SK-N-SH (cell line): ENCODE results near the gene CELSR1. TPM values are rescaled to one million over a fixed set of nuclear protein-coding genes. Genes with fewer than 3 reads are reported as not detected.

Experiments
- CTCF ChIA-PET: fragments of 300-600, 350-600 bp; formaldehyde crosslinking; extraction: SDS; loops from one replicate; lab custom pipeline; 2021; lab: Yijun Ruan, JAX
- POLR2A ChIA-PET: fragments of 350-600 bp; sonication (Branson Sonifier 250); formaldehyde crosslinking; extraction: SDS; loops from one replicate; lab custom pipeline; 2020; ENCODE audit warnings: antibody characterized with exemption, inconsistent platforms; lab: Yijun Ruan, JAX
- DNase-seq: peaks from one replicate; pipeline ENCODE4 v3.0.0; 2012
- H2AFZ ChIP-seq: fragments of 200-600 bp; sonication (generic); 2 replicates; pipeline ENCODE4 v1.8.1; 2016; ENCODE audit warnings: antibody characterized with exemption, mild to moderate bottlenecking, low read depth
- H3F3A ChIP-seq: fragments of 200-600 bp; sonication (generic); replicated peaks from 2 replicates; pipeline ENCODE3; 2016; ENCODE audit warnings: antibody characterized with exemption, mild to moderate bottlenecking; ENCODE audit not compliant: insufficient read depth
- H3K27ac ChIP-seq, 2 experiments: fragments of 200-500 bp in 1 of 2; fragments of 200-600 bp in 1 of 2; sonication (Bioruptor generic) in 1 of 2; sonication (generic), shearing (Covaris generic) in 1 of 2; 2 replicates each; pipeline versions ENCODE4 v1.5.1 to v1.6.1; 2014 to 2016; ENCODE audit warnings: low read depth in 2 of 2, inconsistent platforms in 1 of 2, low read length in 1 of 2, mild to moderate bottlenecking in 1 of 2, mixed read lengths in 1 of 2
- H3K27me3 ChIP-seq: fragments of 200-600 bp; sonication (generic), shearing (Covaris generic); 2 replicates; pipeline ENCODE4 v1.6.1; 2016; ENCODE audit warnings: mixed run types; ENCODE audit not compliant: insufficient read depth
- H3K36me3 ChIP-seq, 2 experiments: fragments of 200-500 bp in 1 of 2; fragments of 200-600 bp in 1 of 2; sonication (Bioruptor generic) in 1 of 2; sonication (generic) in 1 of 2; replicated peaks in 1 of 2; 2 replicates each; pipeline versions ENCODE3 to v1.5.1; 2014 to 2016; ENCODE audit warnings: low read length in 1 of 2, mild to moderate bottlenecking in 1 of 2; ENCODE audit not compliant: insufficient read depth in 2 of 2, control insufficient read depth in 1 of 2
- H3K4me1 ChIP-seq, 2 experiments: fragments of 200-500 bp in 1 of 2; fragments of 200-600 bp in 1 of 2; sonication (Bioruptor generic) in 1 of 2; sonication (generic), shearing (Covaris generic) in 1 of 2; 2 replicates each; pipeline versions ENCODE4 v1.5.1 to v1.6.1; 2014 to 2016; ENCODE audit warnings: low read depth in 1 of 2, low read length in 1 of 2, mixed run types in 1 of 2; ENCODE audit not compliant: insufficient read depth in 2 of 2, control insufficient read depth in 1 of 2
- H3K4me2 ChIP-seq: fragments of 200-600 bp; sonication (generic), shearing (Covaris generic); 2 replicates; pipeline ENCODE4 v1.6.1; 2017; ENCODE audit warnings: mixed run types
- H3K4me3 ChIP-seq, 2 experiments: fragments of 200-500 bp in 1 of 2; fragments of 200-600 bp in 1 of 2; sonication (Bioruptor generic) in 1 of 2; sonication (generic), shearing (Covaris generic) in 1 of 2; 2 replicates each; pipeline versions ENCODE4 v1.5.1 to v1.8.1; 2014 to 2016; ENCODE audit warnings: low read depth in 2 of 2, inconsistent platforms in 1 of 2, low read length in 1 of 2, mild to moderate bottlenecking in 1 of 2, mixed read lengths in 1 of 2, moderate library complexity in 1 of 2
- H3K79me2 ChIP-seq: fragments of 200-600 bp; sonication (generic); 2 replicates; pipeline ENCODE4 v1.8.1; 2017; ENCODE audit warnings: mild to moderate bottlenecking; ENCODE audit not compliant: insufficient read depth
- H3K9ac ChIP-seq: fragments of 200-600 bp; sonication (generic); 2 replicates; pipeline ENCODE4 v1.6.1; 2017; ENCODE audit warnings: mixed run types
- H3K9me2 ChIP-seq: fragments of 200-600 bp; sonication (generic); 2 replicates; pipeline ENCODE4 v1.6.1; 2017; ENCODE audit warnings: mixed run types
- H3K9me3 ChIP-seq: fragments of 200-600 bp; sonication (generic); 2 replicates; pipeline ENCODE4 v1.6.1; 2017; ENCODE audit warnings: mixed run types, mild to moderate bottlenecking, moderate library complexity
- H4K20me1 ChIP-seq: fragments of 200-600 bp; sonication (generic); 2 replicates; pipeline ENCODE4 v1.6.1; 2017; ENCODE audit warnings: mild to moderate bottlenecking, mixed run types; ENCODE audit not compliant: insufficient read depth
- CHD2 ChIP-seq: fragments of 150-350 bp; IDR thresholded peaks from 2 replicates; pipeline ENCODE4 v1.6.1; 2018; ENCODE audit warnings: low read length; ENCODE audit not compliant: partially characterized antibody
- EZH2phosphoT487 ChIP-seq: fragments of 200-600 bp; sonication (generic); IDR thresholded peaks from 2 replicates; pipeline ENCODE4 v1.6.1; 2017; ENCODE audit warnings: low read depth, mixed run types, mild to moderate bottlenecking, antibody characterized with exemption, moderate library complexity, borderline replicate concordance
- MXI1 ChIP-seq: IDR thresholded peaks from 2 replicates; pipeline ENCODE4 v1.6.1; 2012; ENCODE audit warnings: mild to moderate bottlenecking, low read depth, low read length, improper control_type of control experiment
- POLR2AphosphoS5 ChIP-seq: IDR thresholded peaks from 2 replicates; pipeline ENCODE4 v1.6.1; 2012; ENCODE audit warnings: low read depth, low read length
- RCOR1 ChIP-seq: fragments of 150-350 bp; IDR thresholded peaks from 2 replicates; pipeline ENCODE4 v1.6.1; 2017; ENCODE audit warnings: antibody characterized with exemption, low read length
- RFX5 ChIP-seq: IDR thresholded peaks from 2 replicates; pipeline ENCODE4 v1.6.1; 2012; ENCODE audit warnings: mild to moderate bottlenecking, improper control_type of control experiment, low read length
- RXRA ChIP-seq: IDR thresholded peaks from 2 replicates; pipeline ENCODE4 v1.4.0; 2012; ENCODE audit warnings: low read depth, mild to moderate bottlenecking, borderline replicate concordance
- SMC3 ChIP-seq: IDR thresholded peaks from 2 replicates; pipeline ENCODE4 v1.6.1; 2012; ENCODE audit warnings: low read depth, low read length, improper control_type of control experiment
- TAF1 ChIP-seq: IDR thresholded peaks from 2 replicates; pipeline ENCODE4 v1.6.1; 2012; ENCODE audit warnings: low read depth, mild to moderate bottlenecking, low read length, moderate library complexity, borderline replicate concordance
- YY1 ChIP-seq: IDR thresholded peaks from 2 replicates; pipeline ENCODE4 v1.4.0; 2012; ENCODE audit warnings: low read depth, mild to moderate bottlenecking
- WGBS: methylation state at CpG from one replicate; pipeline ENCODE4 v1.1.6; 2017; ENCODE audit warnings: low lambda C conversion rate; 5-methylcytosine and 5-hydroxymethylcytosine counted together
- polyA plus RNA-seq, 3 experiments: library from polyadenylated mRNA; depleted of rRNA; stranded (reverse); fragments of >200 nt; gene quantifications; 2 replicates each; pipeline ENCODE4 v1.2.3, GENCODE V29; 2012
- TF ChIP-seq, protein P1 (sequence below): fragments of 200-600 bp; sonication (generic); IDR thresholded peaks from 2 replicates; pipeline ENCODE4 v1.6.1; 2017; ENCODE audit warnings: antibody characterized with exemption, mild to moderate bottlenecking, moderate library complexity
- TF ChIP-seq, protein P2 (sequence below): IDR thresholded peaks from 2 replicates; pipeline ENCODE4; 2012
- TF ChIP-seq, protein P3 (sequence below): fragments of 150-350 bp; IDR thresholded peaks from 2 replicates; pipeline ENCODE4 v1.6.1; 2017; ENCODE audit warnings: antibody characterized with exemption, low read length, low read depth, borderline replicate concordance

CELSR1 gene
- polyA plus RNA-seq, 1 of the 3 experiments (the other 2 are of a cell fraction) = 5.0 TPM

DNA sequence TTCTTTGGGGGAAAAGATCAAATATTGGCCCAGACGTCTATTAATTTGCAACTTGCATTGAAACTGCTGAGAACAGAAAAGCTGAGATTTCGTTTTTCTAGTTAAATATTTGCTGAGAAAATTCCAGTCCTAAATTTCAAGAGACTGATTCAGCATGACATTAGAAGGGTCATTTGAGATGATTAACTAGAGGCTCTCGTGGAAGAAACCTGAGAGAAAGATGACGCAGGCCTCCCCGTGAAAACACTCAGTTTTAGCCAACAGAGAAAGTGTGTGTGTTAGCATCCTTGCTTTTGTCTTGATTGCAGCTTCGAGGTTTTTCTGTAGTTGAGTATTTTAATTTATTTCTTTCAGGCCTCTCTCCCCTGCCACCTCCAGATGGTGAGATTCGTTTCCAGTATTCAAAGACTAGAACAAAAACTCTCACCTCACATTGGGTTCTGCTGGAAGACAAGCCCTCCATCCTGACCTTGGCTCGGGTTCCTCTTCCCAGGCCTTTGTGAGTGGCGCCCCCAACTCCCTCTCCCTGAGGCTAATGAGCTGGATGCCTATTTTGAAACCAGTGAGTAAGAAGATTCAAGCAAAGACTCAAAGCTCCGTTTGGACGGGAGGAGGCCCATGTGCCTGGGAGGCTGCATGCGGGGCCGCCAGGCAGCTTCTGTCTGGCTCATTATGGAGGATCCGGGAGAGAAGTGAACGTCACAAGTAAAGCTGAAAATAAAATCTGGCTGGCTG, 52.4 kb downstream of the CELSR1 start:
- TF ChIP-seq, protein P1, sequence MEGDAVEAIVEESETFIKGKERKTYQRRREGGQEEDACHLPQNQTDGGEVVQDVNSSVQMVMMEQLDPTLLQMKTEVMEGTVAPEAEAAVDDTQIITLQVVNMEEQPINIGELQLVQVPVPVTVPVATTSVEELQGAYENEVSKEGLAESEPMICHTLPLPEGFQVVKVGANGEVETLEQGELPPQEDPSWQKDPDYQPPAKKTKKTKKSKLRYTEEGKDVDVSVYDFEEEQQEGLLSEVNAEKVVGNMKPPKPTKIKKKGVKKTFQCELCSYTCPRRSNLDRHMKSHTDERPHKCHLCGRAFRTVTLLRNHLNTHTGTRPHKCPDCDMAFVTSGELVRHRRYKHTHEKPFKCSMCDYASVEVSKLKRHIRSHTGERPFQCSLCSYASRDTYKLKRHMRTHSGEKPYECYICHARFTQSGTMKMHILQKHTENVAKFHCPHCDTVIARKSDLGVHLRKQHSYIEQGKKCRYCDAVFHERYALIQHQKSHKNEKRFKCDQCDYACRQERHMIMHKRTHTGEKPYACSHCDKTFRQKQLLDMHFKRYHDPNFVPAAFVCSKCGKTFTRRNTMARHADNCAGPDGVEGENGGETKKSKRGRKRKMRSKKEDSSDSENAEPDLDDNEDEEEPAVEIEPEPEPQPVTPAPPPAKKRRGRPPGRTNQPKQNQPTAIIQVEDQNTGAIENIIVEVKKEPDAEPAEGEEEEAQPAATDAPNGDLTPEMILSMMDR = no peak
- TF ChIP-seq YY1 (no peak), RFX5 (no peak), TAF1 (no peak), RXRA (no peak)
- Histone ChIP-seq H2AFZ (no peak overlapping the region), H3K4me1 (no peaks in the 10 kb centered on the region), H3F3A (no peaks in the 10 kb centered on the region), H3K79me2 (no peaks in the 10 kb centered on the region), H3K4me3 (no peak overlapping the region), H3K4me2 (no peak overlapping the region), H3K9me3 (no peaks in the 10 kb centered on the region), H3K9ac (no peak overlapping the region), H4K20me1 (no peaks in the 10 kb centered on the region), H3K36me3 (no peaks in the 10 kb centered on the region), H3K9me2 (no peaks in the 10 kb centered on the region), H3K27me3 (0 out of 2 replicates have a peak, but pooled peaks cover 3% of the 10 kb centered on the region), H3K27ac (no peak overlapping the region)
- WGBS = 63% methylated on average over 15 of the region's 15 CpGs
- ChIA-PET CTCF (interaction anchor here (0.7 to 1.9 kb wide), 2 partner anchors 57 to 58 kb away, joined by 3 to 5 read pairs; no protein-coding TSS in a partner anchor), POLR2A (no interaction called here)
- DNase-seq = no peak

DNA sequence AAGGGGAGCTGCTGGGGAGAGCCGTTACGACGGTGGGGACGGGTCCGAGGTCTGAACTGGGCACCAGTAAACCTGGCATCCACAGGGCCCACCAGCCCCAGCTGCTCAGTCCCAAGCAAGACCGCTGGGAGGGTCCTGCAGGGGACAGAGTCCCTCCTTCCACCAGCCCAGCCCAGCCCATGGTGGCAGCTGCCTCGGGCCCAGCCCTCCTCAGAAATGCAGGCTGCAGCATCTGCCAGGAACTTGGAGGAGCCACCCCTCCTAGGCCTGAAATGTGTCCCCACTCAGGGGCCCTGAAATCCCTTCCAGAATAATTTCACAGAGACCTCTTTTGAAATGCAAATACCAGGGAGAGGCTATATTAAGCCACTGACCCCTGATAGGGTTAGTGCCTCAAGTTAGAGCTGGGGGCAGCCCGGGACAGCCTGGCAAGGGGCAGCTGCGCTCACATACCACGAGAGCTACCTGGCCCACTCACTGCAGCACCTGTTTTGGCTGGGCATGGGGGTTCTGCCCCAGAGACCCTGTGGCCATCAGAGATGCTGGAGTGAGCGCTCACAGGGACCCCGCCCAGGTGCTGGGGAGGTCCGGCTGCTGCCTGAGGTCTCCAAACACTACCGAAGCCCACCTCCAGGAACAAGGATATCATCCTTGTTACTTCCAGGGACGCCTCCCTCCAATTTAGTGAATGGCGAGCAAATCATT, 53.1 kb downstream of the CELSR1 start:
- ChIA-PET CTCF (interaction anchor here (1.9 kb wide), 1 partner anchor 58 kb away, joined by 5 read pairs; no protein-coding TSS in a partner anchor), POLR2A (no interaction called here)
- H3F3A ChIP-seq = no peaks in the 10 kb centered on the region
- no peaks in the 10 kb centered on the region for H4K20me1 ChIP-seq
- H3K36me3 ChIP-seq = no peaks in the 10 kb centered on the region
- H3K4me2 ChIP-seq = no peak overlapping the region
- no peaks in the 10 kb centered on the region for H3K9me2 ChIP-seq
- no peaks in the 10 kb centered on the region for H3K9me3 ChIP-seq
- 70% methylated on average over 5 of the region's 16 CpGs for WGBS
- no peak overlapping the region for H3K27ac ChIP-seq
- H3K4me3 ChIP-seq = no peak overlapping the region
- TF ChIP-seq EZH2phosphoT487 = no peak
- TF ChIP-seq RXRA = no peak
- no peak for TF ChIP-seq MXI1
- TF ChIP-seq, protein P2, sequence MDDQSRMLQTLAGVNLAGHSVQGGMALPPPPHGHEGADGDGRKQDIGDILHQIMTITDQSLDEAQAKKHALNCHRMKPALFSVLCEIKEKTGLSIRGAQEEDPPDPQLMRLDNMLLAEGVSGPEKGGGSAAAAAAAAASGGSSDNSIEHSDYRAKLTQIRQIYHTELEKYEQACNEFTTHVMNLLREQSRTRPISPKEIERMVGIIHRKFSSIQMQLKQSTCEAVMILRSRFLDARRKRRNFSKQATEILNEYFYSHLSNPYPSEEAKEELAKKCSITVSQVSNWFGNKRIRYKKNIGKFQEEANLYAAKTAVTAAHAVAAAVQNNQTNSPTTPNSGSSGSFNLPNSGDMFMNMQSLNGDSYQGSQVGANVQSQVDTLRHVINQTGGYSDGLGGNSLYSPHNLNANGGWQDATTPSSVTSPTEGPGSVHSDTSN = no peak
- TF ChIP-seq CHD2 = no peak
- no peak for TF ChIP-seq RFX5
- TF ChIP-seq SMC3 = no peak
- TF ChIP-seq, protein P1 = no peak
- no peak for TF ChIP-seq RCOR1
- TF ChIP-seq, protein P3, sequence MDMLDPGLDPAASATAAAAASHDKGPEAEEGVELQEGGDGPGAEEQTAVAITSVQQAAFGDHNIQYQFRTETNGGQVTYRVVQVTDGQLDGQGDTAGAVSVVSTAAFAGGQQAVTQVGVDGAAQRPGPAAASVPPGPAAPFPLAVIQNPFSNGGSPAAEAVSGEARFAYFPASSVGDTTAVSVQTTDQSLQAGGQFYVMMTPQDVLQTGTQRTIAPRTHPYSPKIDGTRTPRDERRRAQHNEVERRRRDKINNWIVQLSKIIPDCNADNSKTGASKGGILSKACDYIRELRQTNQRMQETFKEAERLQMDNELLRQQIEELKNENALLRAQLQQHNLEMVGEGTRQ = no peak
- no peak for TF ChIP-seq POLR2AphosphoS5
- H3K9ac ChIP-seq = no peak overlapping the region
- H2AFZ ChIP-seq = no peak overlapping the region
- no peaks in the 10 kb centered on the region for H3K4me1 ChIP-seq
- DNase-seq = peak; percentile 12
- H3K79me2 ChIP-seq = no peaks in the 10 kb centered on the region
- 0 out of 2 replicates have a peak, but pooled peaks cover 5% of the 10 kb centered on the region for H3K27me3 ChIP-seq
